OCI-LY1 (cell line): Measurements from ENCODE around the gene SEMA5A.

Source experiments
- EZH2 ChIP-seq: fragments of 200-600 bp; sonication (generic), shearing (Covaris generic); IDR thresholded peaks from 2 replicates; pipeline ENCODE4 v1.8.0; 2017; ENCODE audit warnings: borderline replicate concordance, mixed run types, mild to moderate bottlenecking, antibody characterized with exemption, low read length, moderate library complexity, mixed read lengths
- TF ChIP-seq, protein P1 (sequence below): fragments of 200-600 bp; sonication (generic), shearing (Covaris generic); IDR thresholded peaks from 2 replicates; pipeline ENCODE4 v1.5.1; 2017; ENCODE audit warnings: mild to moderate bottlenecking, antibody characterized with exemption, low read length, moderate library complexity, mixed read lengths

DNA sequence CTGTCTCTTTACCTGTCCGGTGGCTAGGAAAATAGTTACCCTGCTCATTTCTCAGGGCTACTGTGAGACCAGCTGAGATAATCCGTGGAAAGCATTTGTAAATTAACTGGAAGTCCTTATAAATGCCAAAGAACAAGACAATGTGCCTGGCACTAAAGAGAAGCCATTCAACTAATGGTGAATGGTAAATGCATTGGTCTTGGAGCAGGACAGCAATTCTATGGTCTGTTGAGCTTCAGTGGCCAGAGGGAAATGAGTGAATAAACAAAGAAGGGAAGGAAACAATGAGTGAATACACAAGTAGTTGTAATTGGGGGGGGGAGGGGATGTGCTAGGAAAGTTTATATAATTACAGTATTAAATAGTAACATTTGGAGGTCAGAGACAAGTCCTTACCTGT, 353.6 kb downstream of the SEMA5A start:
- TF ChIP-seq, protein P1, sequence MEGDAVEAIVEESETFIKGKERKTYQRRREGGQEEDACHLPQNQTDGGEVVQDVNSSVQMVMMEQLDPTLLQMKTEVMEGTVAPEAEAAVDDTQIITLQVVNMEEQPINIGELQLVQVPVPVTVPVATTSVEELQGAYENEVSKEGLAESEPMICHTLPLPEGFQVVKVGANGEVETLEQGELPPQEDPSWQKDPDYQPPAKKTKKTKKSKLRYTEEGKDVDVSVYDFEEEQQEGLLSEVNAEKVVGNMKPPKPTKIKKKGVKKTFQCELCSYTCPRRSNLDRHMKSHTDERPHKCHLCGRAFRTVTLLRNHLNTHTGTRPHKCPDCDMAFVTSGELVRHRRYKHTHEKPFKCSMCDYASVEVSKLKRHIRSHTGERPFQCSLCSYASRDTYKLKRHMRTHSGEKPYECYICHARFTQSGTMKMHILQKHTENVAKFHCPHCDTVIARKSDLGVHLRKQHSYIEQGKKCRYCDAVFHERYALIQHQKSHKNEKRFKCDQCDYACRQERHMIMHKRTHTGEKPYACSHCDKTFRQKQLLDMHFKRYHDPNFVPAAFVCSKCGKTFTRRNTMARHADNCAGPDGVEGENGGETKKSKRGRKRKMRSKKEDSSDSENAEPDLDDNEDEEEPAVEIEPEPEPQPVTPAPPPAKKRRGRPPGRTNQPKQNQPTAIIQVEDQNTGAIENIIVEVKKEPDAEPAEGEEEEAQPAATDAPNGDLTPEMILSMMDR, result no peak
- TF ChIP-seq EZH2, result no peak
